GM23338 (cell line): ENCODE data around the gene PCP2. TPM values are rescaled to one million over a fixed set of nuclear protein-coding genes. Genes with fewer than 3 reads are reported as not detected.

Experiments
- ATAC-seq: fragments of 200-7000 bp; cut with Tn5 transposase; 3 replicates; pipeline ENCODE4 v1.9.1; 2020
- DNase-seq: peaks from one replicate; pipeline ENCODE4 v3.0.0-alpha.2; 2015; ENCODE audit warnings: low spot score
- H2AFZ ChIP-seq: fragments of 200-600 bp; sonication (generic); 2 replicates; pipeline ENCODE4 v1.8.0; 2016; ENCODE audit warnings: antibody characterized with exemption, mild to moderate bottlenecking, moderate library complexity
- H3F3A ChIP-seq: fragments of 200-600 bp; sonication (generic); replicated peaks from 2 replicates; pipeline ENCODE4 v1.8.0; 2017; ENCODE audit warnings: antibody characterized with exemption, mixed run types, low read depth
- H3K27ac ChIP-seq: fragments of 200-600 bp; sonication (generic); 2 replicates; pipeline ENCODE4 v1.6.1; 2016; ENCODE audit warnings: low read depth
- H3K27me3 ChIP-seq: fragments of 200-600 bp; sonication (generic); 2 replicates; pipeline ENCODE4 v1.8.0; 2016; ENCODE audit warnings: mild to moderate bottlenecking, mixed run types, moderate library complexity; ENCODE audit not compliant: insufficient read depth
- H3K36me3 ChIP-seq: fragments of 200-600 bp; sonication (generic); 2 replicates; pipeline ENCODE4 v1.8.0; 2016; ENCODE audit warnings: mild to moderate bottlenecking; ENCODE audit not compliant: insufficient read depth
- H3K4me1 ChIP-seq: fragments of 200-600 bp; sonication (generic); 2 replicates; pipeline ENCODE4 v1.8.0; 2016; ENCODE audit warnings: mild to moderate bottlenecking, moderate library complexity; ENCODE audit not compliant: insufficient read depth
- H3K4me2 ChIP-seq: fragments of 200-600 bp; sonication (generic); 2 replicates; pipeline ENCODE4 v1.7.1; 2017; ENCODE audit warnings: mixed run types
- H3K4me3 ChIP-seq: fragments of 200-600 bp; sonication (generic); 2 replicates; pipeline ENCODE4 v1.6.1; 2016; ENCODE audit warnings: mixed run types
- H3K79me2 ChIP-seq: fragments of 200-600 bp; sonication (generic); replicated peaks from 2 replicates; pipeline ENCODE4 v1.8.0; 2017; ENCODE audit warnings: mild to moderate bottlenecking; ENCODE audit not compliant: insufficient read depth
- H3K9me2 ChIP-seq: fragments of 200-600 bp; sonication (generic); 2 replicates; pipeline ENCODE4 v1.8.0; 2017; ENCODE audit not compliant: insufficient read depth
- H4K20me1 ChIP-seq: fragments of 200-600 bp; sonication (generic); replicated peaks from 2 replicates; pipeline ENCODE4 v1.8.0; 2017; ENCODE audit warnings: mild to moderate bottlenecking; ENCODE audit not compliant: insufficient read depth
- H3K27ac Mint-ChIP-seq: 2 replicates; pipeline ENCODE4 v1.8.0; 2020; ENCODE audit warnings: inconsistent platforms, mild to moderate bottlenecking, moderate library complexity, mixed read lengths
- H3K27me3 Mint-ChIP-seq: 3 replicates; pipeline ENCODE4 v1.8.0; 2022; ENCODE audit warnings: low read depth, mild to moderate bottlenecking, moderate library complexity, mixed read lengths, inconsistent platforms; ENCODE audit not compliant: insufficient read depth, poor library complexity
- H3K36me3 Mint-ChIP-seq: 3 replicates; pipeline ENCODE4 v1.8.0; 2021; ENCODE audit warnings: low read depth, mild to moderate bottlenecking, inconsistent platforms, moderate library complexity, mixed read lengths
- H3K4me1 Mint-ChIP-seq: 3 replicates; pipeline ENCODE4 v1.8.0; 2020; ENCODE audit warnings: mild to moderate bottlenecking, inconsistent platforms, mixed read lengths
- H3K4me3 Mint-ChIP-seq: 3 replicates; pipeline ENCODE4 v1.8.0; 2021; ENCODE audit warnings: moderate library complexity, mild to moderate bottlenecking, inconsistent platforms, mixed read lengths
- H3K9me3 Mint-ChIP-seq: 3 replicates; pipeline ENCODE4 v1.8.0; 2020; ENCODE audit warnings: moderate library complexity, mild to moderate bottlenecking, inconsistent platforms, mixed read lengths
- CREB1 ChIP-seq: fragments of 250-450 bp; sonication (Bioruptor Pico); IDR thresholded peaks from 2 replicates; pipeline ENCODE4 v1.5.0; 2020; ENCODE audit warnings: low read depth, mild to moderate bottlenecking, moderate library complexity
- CTCF ChIP-seq, 2 experiments: fragments of 200-600 bp in 1 of 2; sonication (generic) in 1 of 2; conservative IDR thresholded peaks; 2 replicates each; pipeline versions ENCODE4 v1.5.1 to v1.6.1; 2016 to 2017; ENCODE audit warnings: antibody characterized with exemption in 2 of 2, low read depth in 2 of 2, mild to moderate bottlenecking in 2 of 2, moderate library complexity in 1 of 2
- ETS1 ChIP-seq: IDR thresholded peaks from 2 replicates; pipeline ENCODE4 v1.6.1; 2016; ENCODE audit warnings: antibody characterized with exemption
- EZH2 ChIP-seq: fragments of 200-600 bp; sonication (generic); IDR thresholded peaks from one replicate; pipeline ENCODE4 v1.8.0; 2017; ENCODE audit warnings: antibody characterized with exemption, mild to moderate bottlenecking, low read depth; ENCODE audit not compliant: unreplicated experiment
- EZH2phosphoT487 ChIP-seq: fragments of 200-600 bp; sonication (generic); IDR thresholded peaks from one replicate; pipeline ENCODE4 v1.8.1; 2018; ENCODE audit warnings: antibody characterized with exemption; ENCODE audit not compliant: unreplicated experiment
- JUNB ChIP-seq: IDR thresholded peaks from one replicate; pipeline ENCODE4 v1.6.1; 2016; ENCODE audit warnings: antibody characterized with exemption; ENCODE audit not compliant: unreplicated experiment
- NANOG ChIP-seq: IDR thresholded peaks from 2 replicates; pipeline ENCODE4 v1.6.1; 2016; ENCODE audit warnings: antibody characterized with exemption, borderline replicate concordance
- POLR2AphosphoS5 ChIP-seq: IDR thresholded peaks from 2 replicates; pipeline ENCODE4 v1.6.1; 2016; ENCODE audit warnings: antibody characterized with exemption, low read depth
- REST ChIP-seq: IDR thresholded peaks from one replicate; pipeline ENCODE4 v1.6.1; 2018; ENCODE audit warnings: antibody characterized with exemption; ENCODE audit not compliant: unreplicated experiment
- ZNF114 ChIP-seq: fragments of 250-450 bp; sonication (Bioruptor Pico); IDR thresholded peaks from 2 replicates; pipeline ENCODE4 v1.5.0; 2020; ENCODE audit warnings: mild to moderate bottlenecking, moderate library complexity
- ZNF462 ChIP-seq: fragments of 250-450 bp; sonication (Bioruptor Pico); IDR thresholded peaks from 2 replicates; pipeline ENCODE4 v1.5.0; 2020; ENCODE audit warnings: mild to moderate bottlenecking, moderate library complexity
- polyA plus RNA-seq: library from polyadenylated mRNA; unstranded; fragments of >200 nt; fragmentation: Nextera tagmentation; extraction: Ambion mirVana; gene quantifications from 2 replicates; pipeline ENCODE4 v1.2.1, GENCODE V29; 2016
- total RNA-seq: library from RNA; depleted of rRNA; stranded (reverse); fragments of >200 nt; shearing (Covaris generic); gene quantifications from 2 replicates; pipeline ENCODE4 v1.2.3, GENCODE V29; 2014

Gene PCP2
- total and polyA plus RNA-seq, 2 experiments from 2014 or later: not detected

- TF ChIP-seq REST (no peak), ETS1 (no peak), CTCF (conservative IDR thresholded peaks at IDR 0.05; ENCODE audit: low read depth in 2 of 2) (no peak), JUNB (no peak), EZH2 (no peak)
These were observed 29.1 kb upstream of the PCP2 start (continued) for GRCh38 chr19:7662657-7663056.

GRCh38 chr19:7661744-7662538 is 28.4 kb upstream of the PCP2 start:
- no peak overlapping the region for H3K27ac ChIP-seq
- H3K4me3 ChIP-seq: no peak overlapping the region
- peaks cover 3% of the 10 kb centered on the region; the same call in 1 of the 2 replicates for H3K27me3 ChIP-seq
- no peak overlapping the region for H2AFZ ChIP-seq
- H3K79me2 ChIP-seq: no peaks in the 10 kb centered on the region
- DNase-seq (no peak), ATAC-seq (no peak)
- no peaks in the 10 kb centered on the region for H3K4me1 ChIP-seq
- no peaks in the 10 kb centered on the region for H3K36me3 Mint-ChIP-seq
- no peak overlapping the region for H3K4me3 Mint-ChIP-seq
- H3K4me1 Mint-ChIP-seq: no peaks in the 10 kb centered on the region
- peaks cover 6% of the 10 kb centered on the region for H3K27me3 Mint-ChIP-seq
- peaks cover 5% of the 10 kb centered on the region; the same call in 2 of the 3 replicates for H3K9me3 Mint-ChIP-seq
- no peak overlapping the region for H3K4me2 ChIP-seq
- H3K27ac Mint-ChIP-seq: no peak overlapping the region
- H3K9me2 ChIP-seq: no peaks in the 10 kb centered on the region
- no peaks in the 10 kb centered on the region for H4K20me1 ChIP-seq
- H3K36me3 ChIP-seq: no peaks in the 10 kb centered on the region
- H3F3A ChIP-seq: no peaks in the 10 kb centered on the region
- TF ChIP-seq POLR2AphosphoS5 (no peak), NANOG (no peak), ZNF462 (no peak), EZH2phosphoT487 (no peak), JUNB (no peak), CREB1 (no peak), ZNF114 (CRISPR knock-in tag) (no peak)
